ENCODE measurements around the gene ELF5. TPM values are rescaled to one million over a fixed set of nuclear protein-coding genes. Genes with fewer than 3 reads are reported as not detected.

Gene ELF5
- total RNA-seq, 4 donors from 2014 or later = not detected

GRCh38 chr11:34548278-34548677, 34.7 kb upstream of the ELF5 start:
- DNase-seq (ENCODE audit: low spot score) = no peak
- no peak for ATAC-seq (ENCODE audit: low FRiP score)
- no peak for TF ChIP-seq CTCF (IDR thresholded peaks at IDR 0.05)

- DNase-seq (ENCODE audit: low spot score) (no peak), ATAC-seq (ENCODE audit: low FRiP score) (no peak)
These were observed 33.1 kb upstream of the ELF5 start for GRCh38 chr11:34546511-34547209.

GRCh38 chr11:34542089-34542488, 28.5 kb upstream of the ELF5 start:
- ATAC-seq (ENCODE audit: low FRiP score) (no peak), DNase-seq (ENCODE audit: low spot score) (no peak)
- no peak for TF ChIP-seq CTCF (IDR thresholded peaks at IDR 0.05)

More at GRCh38 chr11:34546511-34547209, 33.1 kb upstream of the ELF5 start:
- TF ChIP-seq CTCF (IDR thresholded peaks at IDR 0.05) = no peak

GRCh38 chr11:34540870-34541269, 27.3 kb upstream of the ELF5 start:
- TF ChIP-seq CTCF (IDR thresholded peaks at IDR 0.05) = no peak
- DNase-seq (ENCODE audit: low spot score) (no peak), ATAC-seq (ENCODE audit: low FRiP score) (no peak)

- ATAC-seq (ENCODE audit: low FRiP score) (no peak), DNase-seq (ENCODE audit: low spot score) (no peak)
- no peak for TF ChIP-seq CTCF (IDR thresholded peaks at IDR 0.05)
These were observed 24.0 kb upstream of the ELF5 start for GRCh38 chr11:34537636-34538035.

- TF ChIP-seq CTCF (IDR thresholded peaks at IDR 0.05) = no peak
- no peak for DNase-seq (ENCODE audit: low spot score)
- ATAC-seq (ENCODE audit: low FRiP score) = no peak
These were observed 22.5 kb upstream of the ELF5 start for GRCh38 chr11:34536056-34536455.

- no peak for TF ChIP-seq CTCF (IDR thresholded peaks at IDR 0.05)
- ATAC-seq (ENCODE audit: low FRiP score) (no peak), DNase-seq (ENCODE audit: low spot score) (no peak)
These were observed 21.2 kb upstream of the ELF5 start for GRCh38 chr11:34534826-34535225.

Data from omental fat pad (tissue), 4 donors.